H1 (cell line): ENCODE results near the gene ETV5. TPM values are rescaled to one million over a fixed set of nuclear protein-coding genes. Genes with fewer than 3 reads are reported as not detected.

Source experiments
- CTCF ChIA-PET: fragments of 300-600 bp; sonication (Branson Sonifier 250); formaldehyde crosslinking; loops from one replicate; lab custom pipeline; 2021; ENCODE audit not compliant: partially characterized antibody; lab: Charles Lee
- POLR2A ChIA-PET: fragments of 300-600 bp; sonication (Branson Sonifier 250); formaldehyde crosslinking; loops from one replicate; lab custom pipeline; 2021; ENCODE audit warnings: inconsistent platforms; ENCODE audit not compliant: partially characterized antibody; lab: Charles Lee
- DNase-seq, 2 experiments: peaks; one replicate each; pipeline versions ENCODE4 v3.0.0 to v3.0.0-alpha.2; 2010 to 2022; ENCODE audit warnings: low spot score in 2 of 2, low read depth in 1 of 2, mixed read lengths in 1 of 2
- FAIRE-seq: peaks from 2 replicates; lab custom pipeline; 2011; peaks lifted over from hg19 to GRCh38; lab: Jason Lieb, UNC
- H2AFZ ChIP-seq: 2 replicates; pipeline ENCODE4 v1.8.1; 2012; ENCODE audit warnings: low read length, inconsistent platforms
- H2AK5ac ChIP-seq: 2 replicates; pipeline ENCODE4 v1.6.1; 2013; ENCODE audit warnings: low read depth, low read length
- H2BK120ac ChIP-seq: replicated peaks from 2 replicates; pipeline ENCODE3; 2013; ENCODE audit warnings: low read depth, low read length, inconsistent platforms
- H2BK12ac ChIP-seq: 2 replicates; pipeline ENCODE4 v1.6.1; 2013; ENCODE audit warnings: low read depth, low read length
- H2BK15ac ChIP-seq: 2 replicates; pipeline ENCODE4 v1.6.1; 2013; ENCODE audit warnings: low read length
- H2BK20ac ChIP-seq: 2 replicates; pipeline ENCODE4 v1.6.1; 2013; ENCODE audit warnings: low read length
- H2BK5ac ChIP-seq: 2 replicates; pipeline ENCODE4 v1.6.1; 2013; ENCODE audit warnings: low read depth, low read length
- H3K14ac ChIP-seq: 2 replicates; pipeline ENCODE4 v1.6.1; 2013; ENCODE audit warnings: inconsistent platforms; ENCODE audit not compliant: insufficient read length
- H3K18ac ChIP-seq: 2 replicates; pipeline ENCODE4 v1.6.1; 2013; ENCODE audit warnings: low read length; ENCODE audit errors: extremely low read depth
- H3K23ac ChIP-seq: 2 replicates; pipeline ENCODE4 v1.6.1; 2013; ENCODE audit warnings: inconsistent platforms; ENCODE audit not compliant: insufficient read length
- H3K23me2 ChIP-seq: 2 replicates; pipeline ENCODE4 v1.6.1; 2013; ENCODE audit warnings: low read depth, low read length
- H3K27ac ChIP-seq: 2 replicates; pipeline ENCODE4 v1.6.1; 2011; ENCODE audit warnings: low read depth, low read length, inconsistent platforms
- H3K27me3 ChIP-seq, 4 experiments: replicated peaks in 1 of 4; 1 replicate in 1 of 4; 2 replicates in 3 of 4; pipeline versions ENCODE4 v1.6.1 to v1.8.1; 2011 to 2013; ENCODE audit warnings: low read length in 3 of 4, mild to moderate bottlenecking in 3 of 4, inconsistent platforms in 2 of 4, mixed read lengths in 2 of 4, moderate library complexity in 1 of 4; ENCODE audit not compliant: control insufficient read depth in 3 of 4, insufficient read depth in 3 of 4; ENCODE audit errors: extremely low read depth in 1 of 4
- H3K36me3 ChIP-seq, 4 experiments: 2 replicates each; pipeline versions ENCODE4 v1.6.1 to v1.8.1; 2011 to 2013; ENCODE audit warnings: mild to moderate bottlenecking in 4 of 4, low read length in 3 of 4, moderate library complexity in 2 of 4, control low read depth in 1 of 4, inconsistent platforms in 1 of 4; ENCODE audit not compliant: insufficient read depth in 4 of 4, control insufficient read depth in 2 of 4
- H3K4ac ChIP-seq: replicated peaks from 2 replicates; pipeline ENCODE3; 2013; ENCODE audit warnings: low read length, low read depth, mixed read lengths, inconsistent platforms; ENCODE audit not compliant: insufficient read length
- H3K4me1 ChIP-seq, 4 experiments: replicated peaks in 1 of 4; 1 replicate in 1 of 4; 2 replicates in 3 of 4; pipeline versions ENCODE4 v1.6.1 to v1.8.1; 2011 to 2013; ENCODE audit warnings: low read length in 3 of 4, inconsistent platforms in 2 of 4, mixed read lengths in 1 of 4; ENCODE audit not compliant: insufficient read depth in 4 of 4, control insufficient read depth in 3 of 4
- H3K4me2 ChIP-seq, 2 experiments: 2 replicates each; pipeline versions ENCODE4 v1.6.1 to v1.8.1; 2011 to 2013; ENCODE audit warnings: low read depth in 2 of 2, low read length in 2 of 2, control low read depth in 1 of 2, inconsistent platforms in 1 of 2, mild to moderate bottlenecking in 1 of 2; ENCODE audit not compliant: insufficient read depth in 1 of 2
- H3K4me3 ChIP-seq, 4 experiments: fragments of 200-600, 300-600 bp in 1 of 4; sonication (generic), shearing (Covaris generic), sonication (Bioruptor Twin) in 1 of 4; 2 replicates each; pipeline versions ENCODE4 v1.5.1 to v1.8.1; 2011 to 2016; ENCODE audit warnings: low read length in 4 of 4, low read depth in 3 of 4, control low read depth in 2 of 4, inconsistent platforms in 2 of 4, mild to moderate bottlenecking in 2 of 4, mixed read lengths in 1 of 4, moderate library complexity in 1 of 4; ENCODE audit not compliant: insufficient read depth in 2 of 4; ENCODE audit errors: extremely low read depth in 1 of 4
- H3K56ac ChIP-seq: replicated peaks from 2 replicates; pipeline ENCODE3; 2013; ENCODE audit warnings: low read depth, mild to moderate bottlenecking, mixed read lengths, low read length, inconsistent platforms; ENCODE audit not compliant: insufficient read length
- H3K79me1 ChIP-seq: 2 replicates; pipeline ENCODE4 v1.6.1; 2013; ENCODE audit warnings: low read depth, low read length, control low read depth
- H3K79me2 ChIP-seq, 2 experiments: 2 replicates each; pipeline versions ENCODE4 v1.6.1 to v1.8.1; 2012 to 2013; ENCODE audit warnings: low read length in 2 of 2, mild to moderate bottlenecking in 2 of 2, inconsistent platforms in 1 of 2; ENCODE audit not compliant: insufficient read depth in 2 of 2, control insufficient read depth in 1 of 2
- H3K9ac ChIP-seq, 4 experiments: replicated peaks in 1 of 4; 1 replicate in 1 of 4; 2 replicates in 3 of 4; pipeline versions ENCODE4 v1.6.1 to v1.8.1; 2011 to 2013; ENCODE audit warnings: low read depth in 3 of 4, low read length in 3 of 4, control low read depth in 2 of 4, mild to moderate bottlenecking in 2 of 4, moderate library complexity in 2 of 4, inconsistent platforms in 1 of 4; ENCODE audit errors: extremely low read depth in 1 of 4
- H3K9me3 ChIP-seq, 2 experiments: 2 replicates each; pipeline versions ENCODE4 v1.6.1 to v1.8.1; 2012 to 2013; ENCODE audit warnings: mild to moderate bottlenecking in 2 of 2, moderate library complexity in 2 of 2, control low read depth in 1 of 2, inconsistent platforms in 1 of 2, low read depth in 1 of 2, low read length in 1 of 2, mixed read lengths in 1 of 2; ENCODE audit not compliant: insufficient read depth in 2 of 2
- H4K20me1 ChIP-seq, 2 experiments: replicated peaks in 1 of 2; 2 replicates each; pipeline versions ENCODE3 to v1.8.1; 2011 to 2013; ENCODE audit warnings: inconsistent platforms in 2 of 2, low read length in 2 of 2, mild to moderate bottlenecking in 1 of 2; ENCODE audit not compliant: insufficient read depth in 2 of 2, control insufficient read depth in 1 of 2
- H4K5ac ChIP-seq: 2 replicates; pipeline ENCODE4 v1.6.1; 2013; ENCODE audit warnings: low read length, low read depth, mixed read lengths, inconsistent platforms; ENCODE audit not compliant: insufficient read length
- H4K8ac ChIP-seq: 2 replicates; pipeline ENCODE4 v1.8.0; 2013; ENCODE audit warnings: mild to moderate bottlenecking, moderate library complexity, low read length, inconsistent platforms; ENCODE audit not compliant: insufficient read depth; ENCODE audit errors: extremely low read depth
- H4K91ac ChIP-seq: replicated peaks from 2 replicates; pipeline ENCODE3; 2013; ENCODE audit warnings: low read length, mixed read lengths, inconsistent platforms; ENCODE audit not compliant: insufficient read length
- ASH2L ChIP-seq: fragments of 200-600, 300-600 bp; sonication (generic); IDR thresholded peaks from one replicate; pipeline ENCODE4 v1.7.1; 2017; ENCODE audit warnings: low read length
- BACH1 ChIP-seq: IDR thresholded peaks from 2 replicates; pipeline ENCODE4 v1.6.1; 2012; ENCODE audit warnings: low read length, improper control_type of control experiment
- CHD2 ChIP-seq: IDR thresholded peaks from 2 replicates; pipeline ENCODE4 v1.6.1; 2012; ENCODE audit warnings: low read length, improper control_type of control experiment
- CREB1 ChIP-seq: IDR thresholded peaks from 2 replicates; pipeline ENCODE4 v1.6.1; 2012; ENCODE audit warnings: inconsistent platforms
- GTF2F1 ChIP-seq: IDR thresholded peaks from 2 replicates; pipeline ENCODE4 v1.6.1; 2012; ENCODE audit warnings: low read depth, low read length, improper control_type of control experiment, borderline replicate concordance
- KDM5A ChIP-seq: fragments of 200-600 bp; IDR thresholded peaks from 2 replicates; pipeline ENCODE4 v1.7.1; 2012; ENCODE audit warnings: mild to moderate bottlenecking, low read length, inconsistent platforms, mixed read lengths
- POLR2A ChIP-seq, 2 experiments: IDR thresholded peaks; 1 replicate in 1 of 2; 2 replicates in 1 of 2; pipeline ENCODE4 v1.6.1; 2011; ENCODE audit warnings: low read depth in 2 of 2, low read length in 2 of 2, mild to moderate bottlenecking in 2 of 2; ENCODE audit errors: control extremely low read depth in 1 of 2
- SIRT6 ChIP-seq: IDR thresholded peaks from one replicate; pipeline ENCODE4 v1.7.1; 2012; ENCODE audit warnings: low read length, inconsistent platforms
- SIX5 ChIP-seq: IDR thresholded peaks from 2 replicates; pipeline ENCODE4 v1.6.1; 2011; ENCODE audit warnings: mild to moderate bottlenecking, low read depth, low read length
- SUZ12 ChIP-seq: fragments of 200-600 bp; sonication (generic); IDR thresholded peaks from 2 replicates; pipeline ENCODE4 v1.6.1; 2012; ENCODE audit warnings: mild to moderate bottlenecking, inconsistent platforms, low read length, moderate library complexity, mixed read lengths
- YY1 ChIP-seq: IDR thresholded peaks from 2 replicates; pipeline ENCODE4 v1.6.1; 2011; ENCODE audit warnings: low read depth, mild to moderate bottlenecking, low read length
- WGBS, 2 experiments: shearing (Covaris generic) in 1 of 2; methylation state at CpG; one replicate each; pipeline versions ENCODE4 v1.1.6 to v1.1.7; 2013 to 2015; ENCODE audit warnings: low lambda C conversion rate in 2 of 2, mixed read lengths in 2 of 2, inconsistent platforms in 1 of 2, low coverage in 1 of 2, missing lambda C conversion rate in 1 of 2; ENCODE audit not compliant: insufficient replicate concordance in 2 of 2, insufficient coverage in 1 of 2, insufficient read length in 1 of 2; ENCODE audit errors: extremely low coverage in 1 of 2, missing lambda C conversion rate in 1 of 2; 5-methylcytosine and 5-hydroxymethylcytosine counted together
- polyA plus RNA-seq, 7 experiments: library from polyadenylated mRNA; depleted of rRNA in 3 of 7; stranded (reverse) in 5 of 7; unstranded in 2 of 7; fragments of >200 nt in 5 of 7; fragments of 200-250 nt in 2 of 7; gene quantifications; 1 replicate in 5 of 7; 2 replicates in 1 of 7; 4 replicates in 1 of 7; pipeline versions ENCODE4 v1.2.1 to v1.2.3, GENCODE V29; 2011 to 2013; ENCODE audit warnings: missing spikeins in 2 of 7, mixed read lengths in 2 of 7
- total RNA-seq: library from RNA; stranded (reverse); fragmentation: NEBNext Ultra II Directional; extraction: Animal tissue kit (Norgen Biotek cat#: 25700); gene quantifications from 2 replicates; pipeline ENCODE4 v1.2.1, GENCODE V29; 2021
- TF ChIP-seq, protein P1 (sequence below): IDR thresholded peaks from 2 replicates; pipeline ENCODE4 v1.6.1; 2012; ENCODE audit warnings: inconsistent platforms

The ETV5 gene
- total and polyA plus RNA-seq, 2 of the 8 experiments (the other 6 are each of a cell fraction or from before 2014, with no cell fraction given) = 13.1 to 36.9 TPM

DNA sequence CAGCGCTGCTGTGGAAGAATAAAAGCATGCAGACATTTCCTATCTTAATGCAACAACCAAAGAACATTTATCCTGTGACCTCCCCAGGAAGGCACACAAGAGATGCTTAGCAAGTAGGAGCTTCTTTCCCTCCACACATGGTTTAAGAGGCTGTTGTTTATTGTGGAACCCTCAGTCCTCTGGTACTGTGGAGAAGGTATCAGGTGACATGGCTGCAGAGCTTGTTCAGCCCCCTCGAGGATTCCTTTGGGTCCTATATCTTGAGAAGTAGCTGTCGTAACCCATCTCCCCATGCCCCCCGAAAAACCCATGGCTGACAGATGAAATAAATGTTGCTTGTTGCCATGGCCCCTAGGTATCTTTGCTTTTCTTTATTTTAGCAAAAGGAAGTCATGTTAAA, 20.3 kb upstream of the ETV5 start:
- ChIA-PET CTCF (interaction anchor here (0.6 to 1.3 kb wide), 2 partner anchors 16 to 68 kb away, joined by 3 to 4 read pairs; no protein-coding TSS in a partner anchor), POLR2A (interaction anchor here (1.0 to 1.2 kb wide), 2 partner anchors 21 to 31 kb away, joined by 3 to 4 read pairs; no protein-coding TSS in a partner anchor)
- FAIRE-seq = no peak
- Histone ChIP-seq H3K4me2 (no peak overlapping the region), H3K56ac (no peak overlapping the region), H3K4me3 (no peak overlapping the region), H3K79me1 (no peaks in the 10 kb centered on the region), H3K4me1 (peaks cover 0 to 6% (median 1%) of the 10 kb centered on the region in 4 experiments; a peak in 2 of 7 replicates), H3K23me2 (peaks cover 16% of the 10 kb centered on the region; the same call in 1 of the 2 replicates), H3K4ac (no peak overlapping the region), H3K27ac (no peak overlapping the region), H4K20me1 (peaks cover 0 to 5% of the 10 kb centered on the region in 2 experiments), H2BK5ac (no peak overlapping the region), H2AFZ (no peak overlapping the region), H4K91ac (no peak overlapping the region), H2BK12ac (no peak overlapping the region), H4K5ac (no peak overlapping the region), H3K36me3 (no peaks in the 10 kb centered on the region), H3K18ac (no peak overlapping the region), H3K14ac (no peak overlapping the region), H2AK5ac (no peak overlapping the region), H3K27me3 (no peaks in the 10 kb centered on the region; a peak in 2 of 7 replicates), H2BK120ac (no peak overlapping the region), H3K79me2 (no peaks in the 10 kb centered on the region), H3K9me3 (no peaks in the 10 kb centered on the region), H2BK20ac (no peak overlapping the region), H2BK15ac (no peak overlapping the region), H3K23ac (no peak overlapping the region), H4K8ac (no peak overlapping the region), H3K9ac (no peak overlapping the region)
- no peak for DNase-seq
- 89% methylated on average over 4 of the region's 4 CpGs; no CpG with 5 or more reads in 1 of the 2 experiments for WGBS, 2 experiments
- no peak for TF ChIP-seq ASH2L
- no peak for TF ChIP-seq YY1
- no peak for TF ChIP-seq CHD2
- TF ChIP-seq POLR2A (IDR thresholded peaks at IDR 0.05; ENCODE audit: control extremely low read depth in 1 of 2, low read depth in 2 of 2, low read length in 2 of 2) = no peak
- no peak for TF ChIP-seq BACH1
- no peak for TF ChIP-seq GTF2F1
- no peak for TF ChIP-seq SIX5
- TF ChIP-seq, protein P1, sequence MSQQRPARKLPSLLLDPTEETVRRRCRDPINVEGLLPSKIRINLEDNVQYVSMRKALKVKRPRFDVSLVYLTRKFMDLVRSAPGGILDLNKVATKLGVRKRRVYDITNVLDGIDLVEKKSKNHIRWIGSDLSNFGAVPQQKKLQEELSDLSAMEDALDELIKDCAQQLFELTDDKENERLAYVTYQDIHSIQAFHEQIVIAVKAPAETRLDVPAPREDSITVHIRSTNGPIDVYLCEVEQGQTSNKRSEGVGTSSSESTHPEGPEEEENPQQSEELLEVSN = no peak
- no peak for TF ChIP-seq SIRT6
- no peak for TF ChIP-seq CREB1
- TF ChIP-seq KDM5A = no peak
- no peak for TF ChIP-seq SUZ12
